HepG2 (cell line): ENCODE data around the gene PROC. TPM values are rescaled to one million over a fixed set of nuclear protein-coding genes. Genes with fewer than 3 reads are reported as not detected.

ENCODE experiments used
- ATF1 ChIP-seq: IDR thresholded peaks from 2 replicates; pipeline ENCODE4 v1.6.1; 2016; ENCODE audit warnings: mild to moderate bottlenecking, control low read depth
- CBX1 ChIP-seq: IDR thresholded peaks from one replicate; pipeline ENCODE4 v1.6.1; 2016; ENCODE audit warnings: antibody characterized with exemption, low read depth
- DNMT3B ChIP-seq: conservative IDR thresholded peaks from 2 replicates; pipeline ENCODE4 v1.6.1; 2016; ENCODE audit warnings: missing biosample characterization, control low read depth
- GABPA ChIP-seq, 2 experiments: IDR thresholded peaks; 2 replicates each; pipeline ENCODE4 v1.6.1; 2011 to 2016; ENCODE audit warnings: low read depth in 2 of 2, low read length in 1 of 2, missing biosample characterization in 1 of 2, missing genetic modification characterization in 1 of 2
- HES4 ChIP-seq: sonication (generic); formaldehyde crosslinking; IDR thresholded peaks from 2 replicates; pipeline ENCODE4 v1.9.0; 2021; ENCODE audit warnings: mild to moderate bottlenecking, missing genetic modification reagents, borderline replicate concordance
- HNRNPUL1 ChIP-seq: fragments of 200-400 bp; formaldehyde crosslinking; IDR thresholded peaks from 2 replicates; pipeline ENCODE4 v1.6.1; 2017; ENCODE audit warnings: low read depth, mild to moderate bottlenecking, low read length, moderate library complexity
- HOXA7 ChIP-seq: sonication (generic); formaldehyde crosslinking; IDR thresholded peaks from 2 replicates; pipeline ENCODE4 v1.8.1; 2022; ENCODE audit warnings: mild to moderate bottlenecking, missing genetic modification reagents, moderate library complexity
- MAFF ChIP-seq: IDR thresholded peaks from 2 replicates; pipeline ENCODE4 v1.6.1; 2011; ENCODE audit warnings: low read depth, low read length, improper control_type of control experiment
- SATB2 ChIP-seq: sonication (generic); formaldehyde crosslinking; IDR thresholded peaks from 2 replicates; pipeline ENCODE4 v1.5.0; 2020; ENCODE audit warnings: missing genetic modification reagents
- SIX4 ChIP-seq: sonication (generic); formaldehyde crosslinking; IDR thresholded peaks from 2 replicates; pipeline ENCODE4 v1.4.0; 2020; ENCODE audit warnings: missing genetic modification reagents
- TAF1 ChIP-seq: sonication (generic); formaldehyde crosslinking; IDR thresholded peaks from 2 replicates; pipeline ENCODE4 v1.4.0; 2020; ENCODE audit warnings: missing genetic modification reagents
- TBX3 ChIP-seq: fragments of 450-650 bp; IDR thresholded peaks from 2 replicates; pipeline ENCODE4 v1.6.1; 2017; ENCODE audit warnings: antibody characterized with exemption, mild to moderate bottlenecking, inconsistent platforms, borderline replicate concordance
- YEATS4 ChIP-seq: sonication (generic); formaldehyde crosslinking; IDR thresholded peaks from 2 replicates; pipeline ENCODE4 v1.4.0; 2020; ENCODE audit warnings: missing genetic modification reagents, borderline replicate concordance
- ZC3H13 ChIP-seq: sonication (generic); formaldehyde crosslinking; IDR thresholded peaks from 2 replicates; pipeline ENCODE4 v1.8.1; 2023; ENCODE audit warnings: mild to moderate bottlenecking, missing genetic modification reagents, moderate library complexity
- ZHX2 ChIP-seq, 2 experiments: sonication (generic) in 1 of 2; formaldehyde crosslinking in 1 of 2; IDR thresholded peaks; 2 replicates each; pipeline versions ENCODE4 v1.6.1 to v1.9.0; 2014 to 2022; ENCODE audit warnings: antibody characterized with exemption in 1 of 2, borderline replicate concordance in 1 of 2, inconsistent platforms in 1 of 2, low read depth in 1 of 2, missing genetic modification reagents in 1 of 2
- ZKSCAN5 ChIP-seq: sonication (generic); formaldehyde crosslinking; IDR thresholded peaks from 2 replicates; pipeline ENCODE4 v1.5.1; 2020; ENCODE audit warnings: mild to moderate bottlenecking, missing genetic modification reagents
- ZNF234 ChIP-seq: sonication (generic); formaldehyde crosslinking; conservative IDR thresholded peaks from 2 replicates; pipeline ENCODE4 v1.5.1; 2020; ENCODE audit warnings: mild to moderate bottlenecking, missing genetic modification reagents
- ZNF552 ChIP-seq: sonication (generic); formaldehyde crosslinking; IDR thresholded peaks from 2 replicates; pipeline ENCODE4 v1.9.0; 2022; ENCODE audit warnings: missing genetic modification reagents, mild to moderate bottlenecking, borderline replicate concordance
- ZNF652 ChIP-seq: IDR thresholded peaks from 2 replicates; pipeline ENCODE4 v1.6.1; 2016; ENCODE audit warnings: low read depth, borderline replicate concordance
- ZSCAN31 ChIP-seq: sonication (generic); formaldehyde crosslinking; IDR thresholded peaks from 2 replicates; pipeline ENCODE4 v1.5.0; 2020; ENCODE audit warnings: low read depth, mild to moderate bottlenecking, missing genetic modification reagents
- polyA plus RNA-seq, 8 experiments: library from polyadenylated mRNA; depleted of rRNA in 3 of 8; stranded (reverse) in 7 of 8; unstranded in 1 of 8; fragments of >200 nt; fragmentation: Illumina TruSeq in 4 of 8; extraction: Trizol in 4 of 8; gene quantifications; 2 replicates each; pipeline versions ENCODE4 v1.2.1 to v1.2.3, GENCODE V29; 2011 to 2016; ENCODE audit warnings: low read depth in 4 of 8, missing spikeins in 1 of 8, mixed read lengths in 1 of 8; ENCODE audit not compliant: insufficient read depth in 1 of 8
- total RNA-seq, 5 experiments: library from RNA; depleted of rRNA; stranded (reverse); fragments of >200 nt; fragmentation: Illumina TruSeq; extraction: Trizol; gene quantifications; 2 replicates each; pipeline ENCODE4 v1.2.3, GENCODE V29; 2016; ENCODE audit warnings: low read depth in 1 of 5
- TF ChIP-seq, protein P1 (sequence below): sonication (generic); formaldehyde crosslinking; IDR thresholded peaks from 2 replicates; pipeline ENCODE4 v1.9.0; 2021; ENCODE audit warnings: missing genetic modification reagents, borderline replicate concordance
- TF ChIP-seq, protein P2 (sequence below), 2 experiments: fragments of 450-650 bp in 1 of 2; sonication (generic) in 1 of 2; formaldehyde crosslinking; IDR thresholded peaks; 2 replicates each; pipeline versions ENCODE4 v1.5.0 to v1.8.0; 2020 to 2022; ENCODE audit warnings: mild to moderate bottlenecking in 1 of 2, missing genetic modification reagents in 1 of 2

The PROC gene
- total and polyA plus RNA-seq, 2 of the 13 experiments (the other 11 are each of a cell fraction or from before 2014, with no cell fraction given): 134 to 185 TPM

- TF ChIP-seq, protein P1, sequence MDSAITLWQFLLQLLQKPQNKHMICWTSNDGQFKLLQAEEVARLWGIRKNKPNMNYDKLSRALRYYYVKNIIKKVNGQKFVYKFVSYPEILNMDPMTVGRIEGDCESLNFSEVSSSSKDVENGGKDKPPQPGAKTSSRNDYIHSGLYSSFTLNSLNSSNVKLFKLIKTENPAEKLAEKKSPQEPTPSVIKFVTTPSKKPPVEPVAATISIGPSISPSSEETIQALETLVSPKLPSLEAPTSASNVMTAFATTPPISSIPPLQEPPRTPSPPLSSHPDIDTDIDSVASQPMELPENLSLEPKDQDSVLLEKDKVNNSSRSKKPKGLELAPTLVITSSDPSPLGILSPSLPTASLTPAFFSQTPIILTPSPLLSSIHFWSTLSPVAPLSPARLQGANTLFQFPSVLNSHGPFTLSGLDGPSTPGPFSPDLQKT: no peak
- TF ChIP-seq TBX3: no peak
- TF ChIP-seq ZNF552: no peak
- peak; percentile 41; the same call in 1 of the 2 replicates for TF ChIP-seq TAF1 (CRISPR knock-in tag)
- no peak; the same call in 1 of the 2 replicates for TF ChIP-seq ZNF234 (CRISPR knock-in tag)
- no peak; the same call in 1 of the 2 replicates for TF ChIP-seq ZNF652 (CRISPR knock-in tag)
- no peak for TF ChIP-seq GABPA (IDR thresholded peaks at IDR 0.05; ENCODE audit: low read depth, low read length)
- TF ChIP-seq GABPA (CRISPR knock-in tag; IDR thresholded peaks at IDR 0.05; ENCODE audit: low read depth): no peak
- TF ChIP-seq MAFF: no peak
- no peak for TF ChIP-seq ZSCAN31
- TF ChIP-seq ZKSCAN5 (CRISPR knock-in tag): no peak
- no peak for TF ChIP-seq HES4
- TF ChIP-seq, protein P2, sequence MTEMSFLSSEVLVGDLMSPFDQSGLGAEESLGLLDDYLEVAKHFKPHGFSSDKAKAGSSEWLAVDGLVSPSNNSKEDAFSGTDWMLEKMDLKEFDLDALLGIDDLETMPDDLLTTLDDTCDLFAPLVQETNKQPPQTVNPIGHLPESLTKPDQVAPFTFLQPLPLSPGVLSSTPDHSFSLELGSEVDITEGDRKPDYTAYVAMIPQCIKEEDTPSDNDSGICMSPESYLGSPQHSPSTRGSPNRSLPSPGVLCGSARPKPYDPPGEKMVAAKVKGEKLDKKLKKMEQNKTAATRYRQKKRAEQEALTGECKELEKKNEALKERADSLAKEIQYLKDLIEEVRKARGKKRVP (CRISPR knock-in tag; IDR thresholded peaks at IDR 0.05): no peak
- TF ChIP-seq ATF1 (CRISPR knock-in tag): no peak
- no peak; the same call in 1 of the 2 replicates for TF ChIP-seq YEATS4 (CRISPR knock-in tag)
- TF ChIP-seq HNRNPUL1: no peak
- TF ChIP-seq ZC3H13 (CRISPR knock-in tag): no peak
- TF ChIP-seq ZHX2 (IDR thresholded peaks at IDR 0.05; ENCODE audit: low read depth): no peak
- no peak for TF ChIP-seq ZHX2 (CRISPR knock-in tag; IDR thresholded peaks at IDR 0.05; ENCODE audit: borderline replicate concordance)
- TF ChIP-seq HOXA7: no peak
- TF ChIP-seq SATB2 (CRISPR knock-in tag): no peak
- TF ChIP-seq CBX1: no peak
- TF ChIP-seq SIX4: no peak
- TF ChIP-seq DNMT3B (CRISPR knock-in tag): no peak; the same call in 1 of the 2 replicates
Measured at GRCh38 chr2:127414638-127415592, 3.3 kb upstream of the PROC start (continued).
